SKM-1 treated with dmso at 0.1 percent for 144 hours (cell line): ENCODE measurements around the gene SPIRE2.
A peak's percentile ranks its signal among the peaks of the same experiment; 100 is the strongest.
"Not testable (repeated sequence)": the region's sequence is repeated elsewhere in the genome, so short reads cannot be mapped to it uniquely, and the experiment has no call there.

Experiments used
- DNase-seq: peaks from one replicate; lab custom pipeline; 2025; ENCODE audit not compliant: unreplicated experiment; lab: John Stamatoyannopoulos, UW

SPIRE2 gene

GRCh38 chr16:89912143-89912542 is 83.9 kb downstream of the SPIRE2 start:
- no peak for DNase-seq

GRCh38 chr16:89912627-89913026 is 84.4 kb downstream of the SPIRE2 start:
- no peak for DNase-seq

GRCh38 chr16:89913408-89914387 is 85.4 kb downstream of the SPIRE2 start:
- no peak for DNase-seq

GRCh38 chr16:89914642-89915285 is 86.5 kb downstream of the SPIRE2 start:
- DNase-seq, result not testable (repeated sequence)

GRCh38 chr16:89915303-89916232 is 87.3 kb downstream of the SPIRE2 start:
- no peak for DNase-seq

GRCh38 chr16:89917773-89918452 is 89.6 kb downstream of the SPIRE2 start:
- peak; percentile 50 for DNase-seq

- DNase-seq, result no peak
These were observed 90.4 kb downstream of the SPIRE2 start, which contains the start of gene MC1R for GRCh38 chr16:89918453-89919347. MC1R (plus strand) TSS chr16:89918862; CDS start chr16:89919259, 397 bp downstream.

GRCh38 chr16:89919535-89920406 is 91.5 kb downstream of the SPIRE2 start:
- no peak for DNase-seq

- DNase-seq, result no peak
These were observed 92.4 kb downstream of the SPIRE2 start for GRCh38 chr16:89920723-89921122.
